Astrocyte of the spinal cord (primary cell): Measurements from ENCODE around the gene PTGFRN.

Experiments
- DNase-seq: peaks from one replicate; pipeline ENCODE4 v3.0.0; 2011; ENCODE audit warnings: low read depth, low spot score
- H3K4me3 ChIP-seq: 2 replicates; pipeline ENCODE4 v1.5.1; 2011; ENCODE audit warnings: low read depth, mild to moderate bottlenecking, low read length, moderate library complexity
- CTCF ChIP-seq: IDR thresholded peaks from 2 replicates; pipeline ENCODE4 v1.5.1; 2012; ENCODE audit warnings: low read depth, mild to moderate bottlenecking, low read length, inconsistent platforms
- in situ Hi-C: cut with HindIII; loops from 2 replicates; pipeline ENCODE4 v1.10.0; 2017; ENCODE audit warnings: low sequenced_read_pairs

PTGFRN gene

GRCh38 chr1:116887212-116887611 lies 22.5 kb upstream of the PTGFRN start:
- in situ Hi-C loops, result no loop called here
- H3K4me3 ChIP-seq, result no peak overlapping the region
- no peak for DNase-seq
- no peak for TF ChIP-seq CTCF

DNA sequence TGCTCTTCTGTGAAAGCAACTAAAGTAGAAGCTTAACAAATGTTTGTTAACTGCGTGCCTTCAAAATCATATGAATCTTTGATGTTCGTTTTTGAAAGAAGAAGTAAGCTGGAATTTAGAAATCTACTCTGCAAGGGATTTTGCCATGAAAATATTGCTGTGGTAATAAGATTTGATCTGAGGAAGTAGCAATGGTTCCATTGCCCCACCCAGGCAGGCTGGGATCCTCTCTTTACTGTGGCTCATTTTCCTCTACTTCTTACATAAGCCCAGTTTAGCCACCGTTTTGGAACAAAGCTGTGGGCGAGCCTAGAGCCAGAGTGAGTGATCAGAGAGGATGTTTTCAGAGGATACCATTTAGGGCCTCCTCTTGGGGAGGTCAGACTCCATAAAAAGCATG lies 20.3 kb upstream of the PTGFRN start:
- in situ Hi-C loops, result no loop called here
- no peak overlapping the region for H3K4me3 ChIP-seq
- TF ChIP-seq CTCF, result no peak
- DNase-seq, result no peak

GRCh38 chr1:116891396-116892079 lies 18.2 kb upstream of the PTGFRN start:
- TF ChIP-seq CTCF, result no peak
- in situ Hi-C loops, result no loop called here
- no peak overlapping the region for H3K4me3 ChIP-seq
- DNase-seq, result no peak

- H3K4me3 ChIP-seq, result no peak overlapping the region
- no peak for TF ChIP-seq CTCF
- in situ Hi-C loops, result no loop called here
- DNase-seq, result no peak
Observed at GRCh38 chr1:116895073-116895472, 14.6 kb upstream of the PTGFRN start.

DNA sequence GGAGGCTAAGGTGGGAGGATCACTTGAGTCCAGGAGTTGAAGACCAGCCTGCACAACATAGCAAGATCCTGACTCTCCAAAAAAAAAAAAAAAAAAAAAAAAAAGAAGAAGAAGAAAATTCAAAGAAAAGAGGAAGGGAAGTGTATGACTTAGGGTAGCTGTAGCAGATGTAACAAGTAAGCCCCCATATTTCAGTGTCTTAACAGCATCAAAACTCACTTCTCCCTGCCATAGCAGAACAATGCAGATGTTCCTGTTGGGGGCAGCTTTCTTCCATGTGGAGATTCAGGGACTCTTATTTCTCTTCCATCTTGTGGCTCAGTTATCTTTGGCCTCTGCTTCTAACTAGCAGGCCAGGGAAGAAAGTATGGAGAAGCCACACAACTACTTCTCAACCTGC lies 10.2 kb upstream of the PTGFRN start:
- TF ChIP-seq CTCF, result no peak
- DNase-seq, result no peak
- no peak overlapping the region for H3K4me3 ChIP-seq
- in situ Hi-C loops, result no loop called here

GRCh38 chr1:116900471-116901365 lies 9.0 kb upstream of the PTGFRN start:
- TF ChIP-seq CTCF, result no peak
- in situ Hi-C loops, result no loop called here
- DNase-seq, result no peak
- no peak overlapping the region for H3K4me3 ChIP-seq
